ENCODE results near the gene GABRB3. TPM values are rescaled to one million over a fixed set of nuclear protein-coding genes. Genes with fewer than 3 reads are reported as not detected.

Gene GABRB3
- polyA plus RNA-seq, 1 donor from 2014 or later: 78.3 TPM

DNA sequence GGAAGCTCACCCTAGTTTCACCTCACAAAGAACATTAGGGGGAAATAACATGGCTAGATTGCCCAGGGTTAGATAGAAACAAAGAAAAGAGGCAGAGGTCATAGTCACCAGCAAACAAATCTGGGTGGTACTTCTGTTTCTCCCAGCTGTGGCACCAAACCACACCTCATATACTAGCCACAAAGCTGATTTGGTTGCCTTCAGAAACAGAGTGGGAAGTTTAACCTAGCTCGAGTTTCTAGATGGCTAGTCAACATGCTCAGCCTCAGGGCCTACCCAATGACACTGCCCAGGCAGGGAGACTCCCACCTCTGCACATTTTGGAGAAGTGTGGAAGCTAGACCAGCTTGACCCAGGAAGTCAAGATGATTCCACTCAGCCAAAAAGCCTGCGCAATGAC lies 174.2 kb downstream of the GABRB3 start:
- no peaks in the 10 kb centered on the region for H3F3A ChIP-seq (ENCODE audit: insufficient read depth, low read length, poor library complexity, severe bottlenecking)
- H3K4me3 ChIP-seq (ENCODE audit: low read length): no peak overlapping the region
- no peaks in the 10 kb centered on the region for H3K27me3 ChIP-seq (ENCODE audit: insufficient read depth, low read depth, low read length)
- TF ChIP-seq RAD21 (conservative IDR thresholded peaks at IDR 0.05) (no peak), TAF1 (IDR thresholded peaks at IDR 0.05; ENCODE audit: low read depth) (no peak)
- H3K9me2 ChIP-seq (ENCODE audit: insufficient read depth, low read length): no peaks in the 10 kb centered on the region
- peaks cover 16% of the 10 kb centered on the region for H3K79me2 ChIP-seq (replicated peaks; ENCODE audit: insufficient read depth, low read length)
- no peak overlapping the region for H2AFZ ChIP-seq (ENCODE audit: low read depth, low read length)
- H4K20me1 ChIP-seq (ENCODE audit: insufficient read depth): no peaks in the 10 kb centered on the region
- H3K27ac ChIP-seq (ENCODE audit: low read length): no peak overlapping the region
- H3K9ac ChIP-seq (ENCODE audit: low read length): no peak overlapping the region
- no peak overlapping the region for H3K4me2 ChIP-seq (ENCODE audit: low read length)
- peaks cover 4% of the 10 kb centered on the region for H3K9me3 ChIP-seq (ENCODE audit: low read length)
- H3K36me3 ChIP-seq (ENCODE audit: insufficient read depth, low read length): no peaks in the 10 kb centered on the region

DNA sequence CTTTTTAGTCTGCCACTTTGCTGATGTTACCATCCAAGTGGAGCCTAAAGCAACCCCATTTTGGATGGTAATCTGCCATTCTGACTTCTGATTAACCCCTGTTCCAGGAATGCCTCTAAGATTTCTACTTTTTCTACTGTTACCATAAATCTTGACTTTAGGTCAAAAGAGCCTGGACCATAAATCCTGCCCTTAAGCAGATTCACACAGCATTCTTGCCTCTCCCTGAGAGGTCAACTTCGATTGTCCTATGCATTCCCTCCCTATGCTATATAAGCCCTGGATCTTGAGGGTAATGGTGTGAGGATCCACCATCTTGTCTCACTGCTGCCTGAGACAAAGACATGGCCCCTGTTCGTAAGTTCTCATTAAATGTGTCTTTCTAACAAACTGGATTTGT lies 177.3 kb downstream of the GABRB3 start:
- Histone ChIP-seq H3K79me2 (replicated peaks; ENCODE audit: insufficient read depth, low read length) (peaks cover 11% of the 10 kb centered on the region), H3K9me3 (ENCODE audit: low read length) (peaks cover 4% of the 10 kb centered on the region), H3F3A (ENCODE audit: insufficient read depth, low read length, poor library complexity, severe bottlenecking) (no peaks in the 10 kb centered on the region), H3K4me3 (ENCODE audit: low read length) (no peak overlapping the region), H3K4me2 (ENCODE audit: low read length) (no peak overlapping the region), H4K20me1 (ENCODE audit: insufficient read depth) (no peaks in the 10 kb centered on the region), H3K36me3 (ENCODE audit: insufficient read depth, low read length) (no peaks in the 10 kb centered on the region), H3K9me2 (ENCODE audit: insufficient read depth, low read length) (no peaks in the 10 kb centered on the region), H3K9ac (ENCODE audit: low read length) (no peak overlapping the region), H3K27me3 (ENCODE audit: insufficient read depth, low read depth, low read length) (no peaks in the 10 kb centered on the region), H3K27ac (ENCODE audit: low read length) (no peak overlapping the region), H2AFZ (ENCODE audit: low read depth, low read length) (no peak overlapping the region)
- no peak for TF ChIP-seq RAD21 (conservative IDR thresholded peaks at IDR 0.05)
- TF ChIP-seq, protein P1, sequence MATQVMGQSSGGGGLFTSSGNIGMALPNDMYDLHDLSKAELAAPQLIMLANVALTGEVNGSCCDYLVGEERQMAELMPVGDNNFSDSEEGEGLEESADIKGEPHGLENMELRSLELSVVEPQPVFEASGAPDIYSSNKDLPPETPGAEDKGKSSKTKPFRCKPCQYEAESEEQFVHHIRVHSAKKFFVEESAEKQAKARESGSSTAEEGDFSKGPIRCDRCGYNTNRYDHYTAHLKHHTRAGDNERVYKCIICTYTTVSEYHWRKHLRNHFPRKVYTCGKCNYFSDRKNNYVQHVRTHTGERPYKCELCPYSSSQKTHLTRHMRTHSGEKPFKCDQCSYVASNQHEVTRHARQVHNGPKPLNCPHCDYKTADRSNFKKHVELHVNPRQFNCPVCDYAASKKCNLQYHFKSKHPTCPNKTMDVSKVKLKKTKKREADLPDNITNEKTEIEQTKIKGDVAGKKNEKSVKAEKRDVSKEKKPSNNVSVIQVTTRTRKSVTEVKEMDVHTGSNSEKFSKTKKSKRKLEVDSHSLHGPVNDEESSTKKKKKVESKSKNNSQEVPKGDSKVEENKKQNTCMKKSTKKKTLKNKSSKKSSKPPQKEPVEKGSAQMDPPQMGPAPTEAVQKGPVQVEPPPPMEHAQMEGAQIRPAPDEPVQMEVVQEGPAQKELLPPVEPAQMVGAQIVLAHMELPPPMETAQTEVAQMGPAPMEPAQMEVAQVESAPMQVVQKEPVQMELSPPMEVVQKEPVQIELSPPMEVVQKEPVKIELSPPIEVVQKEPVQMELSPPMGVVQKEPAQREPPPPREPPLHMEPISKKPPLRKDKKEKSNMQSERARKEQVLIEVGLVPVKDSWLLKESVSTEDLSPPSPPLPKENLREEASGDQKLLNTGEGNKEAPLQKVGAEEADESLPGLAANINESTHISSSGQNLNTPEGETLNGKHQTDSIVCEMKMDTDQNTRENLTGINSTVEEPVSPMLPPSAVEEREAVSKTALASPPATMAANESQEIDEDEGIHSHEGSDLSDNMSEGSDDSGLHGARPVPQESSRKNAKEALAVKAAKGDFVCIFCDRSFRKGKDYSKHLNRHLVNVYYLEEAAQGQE (IDR thresholded peaks at IDR 0.05; ENCODE audit: borderline replicate concordance): no peak
- no peak for TF ChIP-seq EP300 (conservative IDR thresholded peaks at IDR 0.05; ENCODE audit: poor library complexity, severe bottlenecking)
- no peak for TF ChIP-seq TAF1 (IDR thresholded peaks at IDR 0.05; ENCODE audit: low read depth)
- no peak for TF ChIP-seq POLR2AphosphoS5 (IDR thresholded peaks at IDR 0.05)
- TF ChIP-seq, protein P2, sequence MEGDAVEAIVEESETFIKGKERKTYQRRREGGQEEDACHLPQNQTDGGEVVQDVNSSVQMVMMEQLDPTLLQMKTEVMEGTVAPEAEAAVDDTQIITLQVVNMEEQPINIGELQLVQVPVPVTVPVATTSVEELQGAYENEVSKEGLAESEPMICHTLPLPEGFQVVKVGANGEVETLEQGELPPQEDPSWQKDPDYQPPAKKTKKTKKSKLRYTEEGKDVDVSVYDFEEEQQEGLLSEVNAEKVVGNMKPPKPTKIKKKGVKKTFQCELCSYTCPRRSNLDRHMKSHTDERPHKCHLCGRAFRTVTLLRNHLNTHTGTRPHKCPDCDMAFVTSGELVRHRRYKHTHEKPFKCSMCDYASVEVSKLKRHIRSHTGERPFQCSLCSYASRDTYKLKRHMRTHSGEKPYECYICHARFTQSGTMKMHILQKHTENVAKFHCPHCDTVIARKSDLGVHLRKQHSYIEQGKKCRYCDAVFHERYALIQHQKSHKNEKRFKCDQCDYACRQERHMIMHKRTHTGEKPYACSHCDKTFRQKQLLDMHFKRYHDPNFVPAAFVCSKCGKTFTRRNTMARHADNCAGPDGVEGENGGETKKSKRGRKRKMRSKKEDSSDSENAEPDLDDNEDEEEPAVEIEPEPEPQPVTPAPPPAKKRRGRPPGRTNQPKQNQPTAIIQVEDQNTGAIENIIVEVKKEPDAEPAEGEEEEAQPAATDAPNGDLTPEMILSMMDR (IDR thresholded peaks at IDR 0.05; ENCODE audit: poor library complexity, severe bottlenecking): no peak
- no peak for TF ChIP-seq SMC3 (conservative IDR thresholded peaks at IDR 0.05; ENCODE audit: poor library complexity)
- no peak for TF ChIP-seq MXI1 (conservative IDR thresholded peaks at IDR 0.05; ENCODE audit: poor library complexity, severe bottlenecking)
- TF ChIP-seq EZH2 (IDR thresholded peaks at IDR 0.05; ENCODE audit: borderline replicate concordance, insufficient read depth, low read length, poor library complexity, severe bottlenecking): no peak

- H3F3A ChIP-seq (ENCODE audit: insufficient read depth, low read length, poor library complexity, severe bottlenecking): no peaks in the 10 kb centered on the region
- H3K27ac ChIP-seq (ENCODE audit: low read length): no peak overlapping the region
- H3K79me2 ChIP-seq (replicated peaks; ENCODE audit: insufficient read depth, low read length): no peaks in the 10 kb centered on the region
Observed at GRCh38 chr15:26590676-26591075, 182.2 kb downstream of the GABRB3 start.

More at GRCh38 chr15:26590676-26591075, 182.2 kb downstream of the GABRB3 start:
- no peaks in the 10 kb centered on the region for H3K9me2 ChIP-seq (ENCODE audit: insufficient read depth, low read length)
- H3K36me3 ChIP-seq (ENCODE audit: insufficient read depth, low read length): no peaks in the 10 kb centered on the region
- H3K4me2 ChIP-seq (ENCODE audit: low read length): no peak overlapping the region
- H3K9me3 ChIP-seq (ENCODE audit: low read length): no peaks in the 10 kb centered on the region
- no peaks in the 10 kb centered on the region for H4K20me1 ChIP-seq (ENCODE audit: insufficient read depth)
- H3K27me3 ChIP-seq (ENCODE audit: insufficient read depth, low read depth, low read length): no peaks in the 10 kb centered on the region
- TF ChIP-seq SMC3 (conservative IDR thresholded peaks at IDR 0.05; ENCODE audit: poor library complexity): no peak
- TF ChIP-seq RAD21 (conservative IDR thresholded peaks at IDR 0.05): no peak
- TF ChIP-seq TAF1 (IDR thresholded peaks at IDR 0.05; ENCODE audit: low read depth): no peak
- no peak for TF ChIP-seq MXI1 (conservative IDR thresholded peaks at IDR 0.05; ENCODE audit: poor library complexity, severe bottlenecking)
- TF ChIP-seq, protein P2 (IDR thresholded peaks at IDR 0.05; ENCODE audit: poor library complexity, severe bottlenecking): no peak
- TF ChIP-seq EP300 (conservative IDR thresholded peaks at IDR 0.05; ENCODE audit: poor library complexity, severe bottlenecking): no peak
- no peak overlapping the region for H2AFZ ChIP-seq (ENCODE audit: low read depth, low read length)
- no peak overlapping the region for H3K9ac ChIP-seq (ENCODE audit: low read length)
- H3K4me3 ChIP-seq (ENCODE audit: low read length): no peak overlapping the region
